Right renal pelvis (tissue), 4 donors: Measurements from ENCODE around the gene HAGHL. TPM values are rescaled to one million over a fixed set of nuclear protein-coding genes. Genes with fewer than 3 reads are reported as not detected.
"Not testable (repeated sequence)": the region's sequence is repeated elsewhere in the genome, so short reads cannot be mapped to it uniquely, and the experiment has no call there.

Experiments
- DNase-seq, 4 donors: peaks; one replicate each; pipeline ENCODE4 v3.0.0-alpha.2; 2013; ENCODE audit warnings: low read depth in 4 of 4, low spot score in 3 of 4, missing footprints in 1 of 4
- polyA plus RNA-seq, 4 donors: library from polyadenylated mRNA; unstranded; fragments of 120-200 nt; gene quantifications; one replicate each; pipeline ENCODE4 v1.2.1, GENCODE V29; 2013; ENCODE audit not compliant: insufficient read length in 4 of 4

HAGHL gene
- polyA plus RNA-seq, 4 donors = 3.1 to 7.3 (median 3.2) TPM

- no peak for DNase-seq
These were observed 40.1 kb downstream of the HAGHL start for GRCh38 chr16:766820-767640.

- no peak for DNase-seq
These were observed 40.9 kb downstream of the HAGHL start for GRCh38 chr16:767743-768235.

- DNase-seq = no peak
These were observed 41.5 kb downstream of the HAGHL start for GRCh38 chr16:768428-768827.

- DNase-seq = no peak
These were observed 42.4 kb downstream of the HAGHL start for GRCh38 chr16:769184-769784.

GRCh38 chr16:769934-770333 is 43.0 kb downstream of the HAGHL start:
- no peak for DNase-seq

GRCh38 chr16:770411-770810 is 43.5 kb downstream of the HAGHL start:
- DNase-seq = no peak

GRCh38 chr16:772959-773358 is 46.1 kb downstream of the HAGHL start:
- no peak for DNase-seq

- no peak for DNase-seq
These were observed 47.4 kb downstream of the HAGHL start for GRCh38 chr16:774086-775001.

- no peak for DNase-seq
These were observed 48.4 kb downstream of the HAGHL start for GRCh38 chr16:775236-775796.

GRCh38 chr16:776298-776697 is 49.4 kb downstream of the HAGHL start:
- DNase-seq = not testable (repeated sequence)

GRCh38 chr16:776824-777223 is 49.9 kb downstream of the HAGHL start:
- DNase-seq = no peak

GRCh38 chr16:777826-778225 is 50.9 kb downstream of the HAGHL start:
- DNase-seq = no peak

GRCh38 chr16:778447-778846 is 51.5 kb downstream of the HAGHL start:
- DNase-seq = no peak

- DNase-seq = no peak
These were observed 52.1 kb downstream of the HAGHL start for GRCh38 chr16:778909-779527.

Other genes with a start within 250 kb of the HAGHL start
- gene CAPN15, start 199.4 kb upstream of the HAGHL start, polyA plus RNA-seq = 10 to 100 TPM; 23.1 to 35.7 (median 26.3) TPM
- gene PRR35, start 166.7 kb upstream of the HAGHL start, polyA plus RNA-seq = 10 to 100 TPM; 10.5 to 18.4 (median 11.0) TPM
- gene NHLRC4, start 160.1 kb upstream of the HAGHL start, polyA plus RNA-seq = 1 to 10 TPM; 7.2 to 9.9 (median 8.0) TPM
- gene PIGQ, start 157.1 kb upstream of the HAGHL start, polyA plus RNA-seq = 10 to 100 TPM; 54.7 to 75.4 (median 65.0) TPM
- 10 to 100 TPM; 17.1 to 28.6 (median 19.9) TPM for gene RAB40C, start 137.0 kb upstream of the HAGHL start, polyA plus RNA-seq
- gene WFIKKN1, start 96.1 kb upstream of the HAGHL start, polyA plus RNA-seq = 1 to 10 TPM; 1.4 to 2.8 (median 1.7) TPM
- 10 to 100 TPM; 46.8 to 75.5 (median 51.3) TPM for gene METTL26, start 90.8 kb upstream of the HAGHL start, polyA plus RNA-seq
- gene MCRIP2, start 85.3 kb upstream of the HAGHL start, polyA plus RNA-seq = 10 to 100 TPM; 15.4 to 28.0 (median 17.3) TPM
- gene WDR90, start 77.7 kb upstream of the HAGHL start, polyA plus RNA-seq = 10 to 100 TPM; 28.1 to 49.7 (median 37.7) TPM
- 100 to 1,000 TPM in 1 of 4 donors, 10 to 100 TPM in 3; 70.5 to 111 (median 77.6) TPM for gene RHOT2, start 59.0 kb upstream of the HAGHL start, polyA plus RNA-seq
- gene RHBDL1, start 51.4 kb upstream of the HAGHL start, polyA plus RNA-seq = 1 to 10 TPM in 3 of 4 donors, under 1 TPM in 1; 0.91 to 2.7 (median 1.8) TPM
- 100 to 1,000 TPM in 3 of 4 donors, 10 to 100 TPM in 1; 93.2 to 138 (median 122) TPM for gene STUB1, start 46.7 kb upstream of the HAGHL start, polyA plus RNA-seq
- gene JMJD8, start 42.8 kb upstream of the HAGHL start, polyA plus RNA-seq = 10 to 100 TPM; 64.4 to 85.4 (median 66.1) TPM
- 10 to 100 TPM in 3 of 4 donors, 1 to 10 TPM in 1; 10.0 to 14.0 (median 10.8) TPM for gene WDR24, start 36.7 kb upstream of the HAGHL start, polyA plus RNA-seq
- 1 to 10 TPM in 3 of 4 donors, under 1 TPM in 1; 0.79 to 1.8 (median 1.2) TPM for gene FBXL16, start 21.3 kb upstream of the HAGHL start, polyA plus RNA-seq
- gene METRN, start 12.0 kb upstream of the HAGHL start, polyA plus RNA-seq = 10 to 100 TPM in 1 of 4 donors, 1 to 10 TPM in 3; 5.8 to 17.0 (median 9.3) TPM
- gene ANTKMT, start 6.0 kb upstream of the HAGHL start, polyA plus RNA-seq = 10 to 100 TPM; 13.5 to 27.8 (median 14.4) TPM
- gene CCDC78, start 663 bp upstream of the HAGHL start, polyA plus RNA-seq = 1 to 10 TPM; 1.1 to 3.6 (median 1.8) TPM
- 10 to 100 TPM; 21.0 to 28.5 (median 25.2) TPM for gene CIAO3, start 13.9 kb downstream of the HAGHL start, polyA plus RNA-seq
- gene MSLN, start 33.6 kb downstream of the HAGHL start, polyA plus RNA-seq = 10 to 100 TPM; 11.4 to 33.7 (median 22.2) TPM
- 10 to 100 TPM; 10.6 to 21.7 (median 12.0) TPM for gene RPUSD1, start 61.3 kb downstream of the HAGHL start, polyA plus RNA-seq
- 10 to 100 TPM; 23.3 to 33.3 (median 25.9) TPM for gene CHTF18, start 61.5 kb downstream of the HAGHL start, polyA plus RNA-seq
- under 1 TPM in 3 of 4 donors, not detected in 1; 0.18 to 0.37 (median 0.36) TPM for gene GNG13, start 73.6 kb downstream of the HAGHL start, polyA plus RNA-seq
- gene LMF1, start 243.9 kb downstream of the HAGHL start, polyA plus RNA-seq = 10 to 100 TPM; 14.2 to 19.9 (median 16.9) TPM